ENCODE results near the gene PARD6B. TPM values are rescaled to one million over a fixed set of nuclear protein-coding genes. Genes with fewer than 3 reads are reported as not detected.

Gene PARD6B
- total and polyA plus RNA-seq, 8 donors: 3.2 to 69.5 (median 10.6) TPM

DNA sequence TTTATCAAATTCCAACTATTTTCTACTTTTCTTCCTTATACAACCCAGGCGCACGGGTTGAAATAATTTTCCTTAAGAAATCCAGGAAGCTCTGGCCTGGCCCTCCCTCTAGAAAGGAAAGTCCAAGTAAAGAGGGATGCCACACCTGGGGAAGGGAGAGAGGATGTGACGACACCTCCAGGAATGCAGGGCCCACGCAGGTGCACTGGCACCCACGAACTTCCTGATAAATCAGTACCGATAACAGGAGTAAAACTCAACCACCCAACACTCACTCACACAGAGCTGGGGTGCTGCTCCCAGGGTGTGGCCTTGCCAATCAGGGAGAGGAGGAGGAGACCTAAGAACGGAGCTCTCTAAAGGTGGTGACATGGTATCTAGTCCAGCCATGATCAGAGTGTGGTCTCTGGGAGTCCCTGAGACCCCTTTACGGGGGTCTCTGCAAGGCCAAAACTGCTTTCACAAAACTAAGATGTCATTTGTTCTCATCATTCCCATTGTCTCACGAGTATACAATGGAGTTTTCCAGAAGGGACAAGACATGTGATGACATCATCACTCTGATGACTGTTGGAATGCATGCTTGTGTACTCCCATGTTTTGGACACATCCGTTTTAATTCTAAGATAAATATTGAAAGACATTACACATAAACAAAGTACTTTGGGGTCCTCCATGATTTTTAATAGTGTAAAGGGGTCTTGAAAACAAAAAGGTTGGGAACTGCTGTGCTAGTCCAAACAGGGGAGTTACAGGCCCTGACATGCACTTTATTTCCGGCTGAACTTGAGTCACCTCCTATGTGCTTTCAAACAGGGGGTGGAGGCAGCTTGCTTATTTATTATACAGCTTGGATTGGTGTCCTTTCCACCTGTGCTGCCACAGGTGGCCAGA lies 2.2 kb upstream of the PARD6B start:
- peak; percentile 75 to 76 for DNase-seq
- peak overlapping the region; percentile 85 to 96 (median 94) for H3K27ac ChIP-seq
- peaks cover 36 to 78% (median 57%) of the 10 kb centered on the region in 4 donors for H3K4me1 ChIP-seq
- H3K27me3 ChIP-seq: no peaks in the 10 kb centered on the region
- 39 to 61% (median 44%) methylated on average over 11 of the region's 11 CpGs for WGBS, 5 donors
- intact Hi-C loops (cut with DNase I; ENCODE audit: low total_unique reads): no loop called here
- no peak overlapping the region for H3K4me3 ChIP-seq
- peak in 2 of 3 donors; percentile 65 to 70 for TF ChIP-seq POLR2AphosphoS5 (IDR thresholded peaks at IDR 0.05)
- no peak for TF ChIP-seq EP300 (IDR thresholded peaks at IDR 0.05)
- no peak for TF ChIP-seq POLR2A (IDR thresholded peaks at IDR 0.05)
- peaks cover 0 to under 1% (median 0%) of the 10 kb centered on the region in 4 donors for H3K36me3 ChIP-seq
- no peaks in the 10 kb centered on the region for H3K9me3 ChIP-seq

- Histone ChIP-seq H3K36me3 (peaks cover 0 to 8% (median 0%) of the 10 kb centered on the region in 4 donors), H3K27ac (peak overlapping the region; percentile 85 to 96 (median 94)), H3K27me3 (no peaks in the 10 kb centered on the region), H3K4me3 (peak overlapping the region; percentile 73 to 93 (median 85)), H3K9me3 (no peaks in the 10 kb centered on the region), H3K4me1 (peaks cover 27 to 76% (median 48%) of the 10 kb centered on the region in 4 donors)
- DNase-seq: peak in 1 of 2 donors; percentile 72
- TF ChIP-seq EP300 (IDR thresholded peaks at IDR 0.05) (no peak), POLR2AphosphoS5 (IDR thresholded peaks at IDR 0.05) (no peak), POLR2A (IDR thresholded peaks at IDR 0.05) (no peak)
- TF ChIP-seq, protein P1, sequence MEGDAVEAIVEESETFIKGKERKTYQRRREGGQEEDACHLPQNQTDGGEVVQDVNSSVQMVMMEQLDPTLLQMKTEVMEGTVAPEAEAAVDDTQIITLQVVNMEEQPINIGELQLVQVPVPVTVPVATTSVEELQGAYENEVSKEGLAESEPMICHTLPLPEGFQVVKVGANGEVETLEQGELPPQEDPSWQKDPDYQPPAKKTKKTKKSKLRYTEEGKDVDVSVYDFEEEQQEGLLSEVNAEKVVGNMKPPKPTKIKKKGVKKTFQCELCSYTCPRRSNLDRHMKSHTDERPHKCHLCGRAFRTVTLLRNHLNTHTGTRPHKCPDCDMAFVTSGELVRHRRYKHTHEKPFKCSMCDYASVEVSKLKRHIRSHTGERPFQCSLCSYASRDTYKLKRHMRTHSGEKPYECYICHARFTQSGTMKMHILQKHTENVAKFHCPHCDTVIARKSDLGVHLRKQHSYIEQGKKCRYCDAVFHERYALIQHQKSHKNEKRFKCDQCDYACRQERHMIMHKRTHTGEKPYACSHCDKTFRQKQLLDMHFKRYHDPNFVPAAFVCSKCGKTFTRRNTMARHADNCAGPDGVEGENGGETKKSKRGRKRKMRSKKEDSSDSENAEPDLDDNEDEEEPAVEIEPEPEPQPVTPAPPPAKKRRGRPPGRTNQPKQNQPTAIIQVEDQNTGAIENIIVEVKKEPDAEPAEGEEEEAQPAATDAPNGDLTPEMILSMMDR (IDR thresholded peaks at IDR 0.05): no peak
- 29 to 36% (median 30%) methylated on average over 21 of the region's 21 CpGs for WGBS, 5 donors
- intact Hi-C loops (cut with DNase I; ENCODE audit: low total_unique reads): no loop called here
These were observed 1.2 kb upstream of the PARD6B start for GRCh38 chr20:50729901-50730764.

DNA sequence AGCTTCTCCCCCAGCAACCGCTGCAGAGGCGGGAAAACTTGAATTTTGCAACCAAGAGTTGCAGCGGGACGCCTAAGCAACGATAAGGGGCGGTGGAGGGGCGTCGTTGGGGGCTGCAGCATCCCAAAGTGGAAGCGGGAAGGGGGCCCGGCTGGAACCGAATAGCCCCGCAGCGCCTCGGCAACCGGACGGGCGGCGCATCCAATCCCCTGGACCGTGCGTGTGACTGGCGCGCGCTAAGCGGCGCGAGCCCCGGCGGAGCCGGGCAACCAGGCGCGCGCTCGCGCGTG lies 670 bp upstream of the PARD6B start:
- Histone ChIP-seq H3K27ac (peak overlapping the region; percentile 85 to 96 (median 94)), H3K27me3 (no peaks in the 10 kb centered on the region), H3K9me3 (no peaks in the 10 kb centered on the region), H3K36me3 (peaks cover 0 to 8% (median 0%) of the 10 kb centered on the region in 4 donors), H3K4me1 (peaks cover 21 to 76% (median 45%) of the 10 kb centered on the region in 4 donors), H3K4me3 (peak overlapping the region; percentile 73 to 93 (median 85))
- WGBS, 5 donors: 0 to 1% (median 1%) methylated on average over 16 to 35 of the region's 35 CpGs
- intact Hi-C loops (cut with DNase I; ENCODE audit: low total_unique reads): no loop called here
- DNase-seq: no peak
- TF ChIP-seq EP300 (IDR thresholded peaks at IDR 0.05): no peak
- peak in 1 of 3 donors; percentile 55 for TF ChIP-seq POLR2AphosphoS5 (IDR thresholded peaks at IDR 0.05)
- peak in 1 of 4 donors; percentile 41 for TF ChIP-seq POLR2A (IDR thresholded peaks at IDR 0.05)

DNA sequence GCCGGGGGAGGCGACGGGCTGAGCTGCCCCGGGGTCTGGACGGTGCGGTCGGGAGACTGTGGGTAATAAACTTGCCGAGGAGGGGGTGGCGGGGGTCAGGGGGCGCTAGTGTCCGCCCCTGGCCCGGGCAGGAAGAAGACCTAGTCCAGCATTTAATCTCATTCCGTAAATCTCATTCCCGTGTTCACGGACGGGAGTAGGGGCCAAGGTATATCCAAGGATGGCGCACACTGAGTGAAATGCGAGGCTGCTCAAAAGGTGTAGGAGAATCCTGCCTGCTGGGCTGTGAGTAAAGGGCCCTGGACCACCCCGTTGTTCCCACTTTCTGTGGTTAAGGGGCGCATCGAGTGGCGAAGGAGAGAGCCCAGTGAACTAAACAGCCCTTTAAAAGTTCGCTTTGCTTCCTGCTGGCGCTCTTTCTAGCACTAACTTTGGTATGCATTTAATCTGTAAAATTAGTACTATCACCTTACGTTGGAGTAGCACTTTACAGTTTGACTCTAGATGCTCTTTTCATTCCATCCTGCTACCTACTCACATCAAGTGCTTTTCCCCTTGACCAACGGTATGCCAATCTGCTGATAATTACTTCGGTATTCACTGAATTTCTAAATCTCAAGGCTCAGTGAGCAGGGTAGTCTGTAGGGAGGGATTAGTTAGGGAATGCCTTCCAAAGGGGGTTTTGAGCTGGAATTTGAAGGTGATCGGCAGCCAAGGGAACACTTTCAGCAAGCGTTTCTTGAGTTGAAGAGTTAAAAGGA lies 730 bp downstream of the PARD6B start:
- Histone ChIP-seq H3K27me3 (no peaks in the 10 kb centered on the region), H3K27ac (peak overlapping the region; percentile 89 to 98 (median 95)), H3K4me3 (peak overlapping the region; percentile 73 to 93 (median 85)), H3K9me3 (no peaks in the 10 kb centered on the region), H3K4me1 (peaks cover 21 to 73% (median 40%) of the 10 kb centered on the region in 4 donors), H3K36me3 (peaks cover 0 to 8% (median 0%) of the 10 kb centered on the region in 4 donors)
- WGBS, 5 donors: 6 to 16% (median 7%) methylated on average over 18 to 29 of the region's 29 CpGs
- DNase-seq: peak in 1 of 2 donors; percentile 47
- TF ChIP-seq POLR2A (IDR thresholded peaks at IDR 0.05) (no peak), POLR2AphosphoS5 (IDR thresholded peaks at IDR 0.05) (no peak), EP300 (IDR thresholded peaks at IDR 0.05) (no peak)
- TF ChIP-seq, protein P1 (IDR thresholded peaks at IDR 0.05): no peak
- intact Hi-C loops (cut with DNase I; ENCODE audit: low total_unique reads): no loop called here
